HepG2 (cell line): ENCODE measurements around the gene GALNT8. TPM values are rescaled to one million over a fixed set of nuclear protein-coding genes. Genes with fewer than 3 reads are reported as not detected.

Experiments used
- ATAC-seq: fragments of 200-7000 bp; cut with Tn5 transposase; 3 replicates; pipeline ENCODE4 v1.9.1; 2020; ENCODE audit warnings: mild to moderate bottlenecking, moderate library complexity
- BruUV-seq: library from RNA; stranded (reverse); fragments of 400-500 nt; replicated peaks from 2 replicates; lab custom pipeline; 2021; lab: Mats Ljungman, UMichigan
- CTCF ChIA-PET: fragments of 300-600 bp; formaldehyde crosslinking; extraction: SDS; loops from one replicate; lab custom pipeline; 2021; ENCODE audit warnings: low total read pairs, inconsistent platforms, low intra/inter-chr PET ratio; lab: Yijun Ruan, JAX
- POLR2A ChIA-PET: fragments of 350-600 bp; sonication (Branson Sonifier 250); formaldehyde crosslinking; loops from one replicate; lab custom pipeline; 2020; ENCODE audit warnings: antibody characterized with exemption, inconsistent platforms; lab: Yijun Ruan, JAX
- DNase-seq: peaks from one replicate; pipeline ENCODE4 v3.0.0-alpha.2; 2015; ENCODE audit warnings: low spot score
- FAIRE-seq: peaks from 3 replicates; lab custom pipeline; 2011; peaks lifted over from hg19 to GRCh38; lab: Jason Lieb, UNC
- H2AFZ ChIP-seq: one replicate; pipeline ENCODE4 v1.6.1; 2011; ENCODE audit warnings: low read length, inconsistent platforms
- H3K27ac ChIP-seq: fragments of 300-600 bp; 3 replicates; pipeline ENCODE4 v1.8.0; 2011; ENCODE audit warnings: mixed run types, mild to moderate bottlenecking, mixed read lengths, low read length, inconsistent platforms; ENCODE audit not compliant: insufficient read depth; ENCODE audit errors: extremely low read length
- H3K27me3 ChIP-seq, 2 experiments: fragments of 200-600 bp in 1 of 2; 2 replicates in 1 of 2; 3 replicates in 1 of 2; pipeline versions ENCODE4 v1.6.0 to v1.8.0; 2011; ENCODE audit warnings: low read length in 2 of 2, mild to moderate bottlenecking in 2 of 2, moderate library complexity in 2 of 2, inconsistent platforms in 1 of 2; ENCODE audit not compliant: insufficient read depth in 2 of 2, control insufficient read depth in 1 of 2
- H3K36me3 ChIP-seq, 2 experiments: fragments of 200-600 bp in 1 of 2; replicated peaks in 1 of 2; 2 replicates in 1 of 2; 3 replicates in 1 of 2; pipeline versions ENCODE4 v1.5.1 to v1.8.0; 2011; ENCODE audit warnings: low read length in 2 of 2, inconsistent platforms in 1 of 2; ENCODE audit not compliant: insufficient read depth in 2 of 2, control insufficient read depth in 1 of 2
- H3K4me1 ChIP-seq: 2 replicates; pipeline ENCODE4 v1.5.1; 2012; ENCODE audit warnings: low read length, inconsistent platforms; ENCODE audit not compliant: insufficient read depth
- H3K4me2 ChIP-seq: 2 replicates; pipeline ENCODE4 v1.6.0; 2011; ENCODE audit warnings: low read depth, low read length, inconsistent platforms
- H3K4me3 ChIP-seq, 3 experiments: fragments of 200-600 bp in 1 of 3; sonication (generic), shearing (Covaris generic) in 1 of 3; replicated peaks in 1 of 3; 2 replicates each; pipeline ENCODE4 v1.5.1; 2011 to 2016; ENCODE audit warnings: low read length in 3 of 3, inconsistent platforms in 2 of 3, low read depth in 2 of 3, mild to moderate bottlenecking in 2 of 3, control low read depth in 1 of 3, mixed read lengths in 1 of 3; ENCODE audit not compliant: insufficient read depth in 1 of 3
- H3K79me2 ChIP-seq: one replicate; pipeline ENCODE4 v1.6.1; 2011; ENCODE audit warnings: low read length, inconsistent platforms; ENCODE audit not compliant: insufficient read depth
- H3K9ac ChIP-seq: 2 replicates; pipeline ENCODE4 v1.6.0; 2011; ENCODE audit warnings: mild to moderate bottlenecking, low read depth, low read length, inconsistent platforms; ENCODE audit not compliant: insufficient read depth
- H3K9me3 ChIP-seq: 2 replicates; pipeline ENCODE4 v1.5.1; 2012; ENCODE audit warnings: mild to moderate bottlenecking, low read length
- H4K20me1 ChIP-seq: 2 replicates; pipeline ENCODE4 v1.6.0; 2011; ENCODE audit warnings: inconsistent platforms, mild to moderate bottlenecking, low read length, moderate library complexity; ENCODE audit not compliant: insufficient read depth
- ADNP ChIP-seq: sonication (generic); formaldehyde crosslinking; IDR thresholded peaks from 2 replicates; pipeline ENCODE4 v1.4.0; 2020; ENCODE audit warnings: missing genetic modification reagents
- ATF7 ChIP-seq, 2 experiments: fragments of 450-650 bp in 1 of 2; sonication (generic) in 1 of 2; formaldehyde crosslinking in 1 of 2; IDR thresholded peaks; 2 replicates each; pipeline versions ENCODE4 v1.4.0 to v1.6.1; 2016 to 2020; ENCODE audit warnings: antibody characterized with exemption in 1 of 2, mild to moderate bottlenecking in 1 of 2, missing genetic modification reagents in 1 of 2
- BHLHE40 ChIP-seq: IDR thresholded peaks from 2 replicates; pipeline ENCODE4 v1.6.1; 2011; ENCODE audit warnings: low read length, improper control_type of control experiment
- BRCA1 ChIP-seq: sonication (generic); formaldehyde crosslinking; IDR thresholded peaks from 2 replicates; pipeline ENCODE4 v1.4.0; 2020; ENCODE audit warnings: missing genetic modification reagents
- CREB1 ChIP-seq, 2 experiments: fragments of 450-650 bp in 1 of 2; IDR thresholded peaks; 2 replicates each; pipeline ENCODE4 v1.6.1; 2016 to 2017; ENCODE audit warnings: control low read depth in 1 of 2, mild to moderate bottlenecking in 1 of 2, missing compliant biosample characterization in 1 of 2, missing genetic modification characterization in 1 of 2
- DDIT3 ChIP-seq: sonication (generic); formaldehyde crosslinking; IDR thresholded peaks from 2 replicates; pipeline ENCODE4 v1.4.0; 2020; ENCODE audit warnings: mild to moderate bottlenecking, missing genetic modification reagents
- MAFF ChIP-seq: IDR thresholded peaks from 2 replicates; pipeline ENCODE4 v1.6.1; 2011; ENCODE audit warnings: low read depth, low read length, improper control_type of control experiment
- MAFK ChIP-seq, 2 experiments: IDR thresholded peaks in 1 of 2; conservative IDR thresholded peaks in 1 of 2; 2 replicates each; pipeline ENCODE4 v1.6.1; 2011; ENCODE audit warnings: improper control_type of control experiment in 2 of 2, low read length in 2 of 2
- MBD4 ChIP-seq: IDR thresholded peaks from 2 replicates; pipeline ENCODE4 v1.6.1; 2012; ENCODE audit warnings: low read length, inconsistent platforms, borderline replicate concordance
- NCOA1 ChIP-seq: sonication (generic); formaldehyde crosslinking; IDR thresholded peaks from 2 replicates; pipeline ENCODE4 v1.9.0; 2021; ENCODE audit warnings: missing genetic modification reagents
- NFRKB ChIP-seq: fragments of 450-650 bp; IDR thresholded peaks from 2 replicates; pipeline ENCODE4 v1.6.1; 2017
- PATZ1 ChIP-seq: sonication (generic); formaldehyde crosslinking; IDR thresholded peaks from 2 replicates; pipeline ENCODE4 v1.4.0; 2020; ENCODE audit warnings: missing genetic modification reagents
- WGBS: methylation state at CpG from one replicate; pipeline ENCODE4 v1.1.6; 2017; ENCODE audit warnings: low lambda C conversion rate; 5-methylcytosine and 5-hydroxymethylcytosine counted together
- in situ Hi-C: cut with HindIII; loops from 2 replicates; pipeline ENCODE4 v1.10.0; 2017; ENCODE audit warnings: low pct_unique_long_range_greater_than_20kb; ENCODE audit not compliant: extremely low pct_ligation_motif_present
- intact Hi-C: fragments of 100-400 bp; cut with micrococcal nuclease; formaldehyde crosslinking; loops from one replicate; pipeline ENCODE4 v1.10.0; 2022; ENCODE audit not compliant: unreplicated experiment
- polyA plus RNA-seq, 8 experiments: library from polyadenylated mRNA; depleted of rRNA in 3 of 8; stranded (reverse) in 7 of 8; unstranded in 1 of 8; fragments of >200 nt; fragmentation: Illumina TruSeq in 4 of 8; extraction: Trizol in 4 of 8; gene quantifications; 2 replicates each; pipeline versions ENCODE4 v1.2.1 to v1.2.3, GENCODE V29; 2011 to 2016; ENCODE audit warnings: low read depth in 4 of 8, missing spikeins in 1 of 8, mixed read lengths in 1 of 8; ENCODE audit not compliant: insufficient read depth in 1 of 8
- total RNA-seq, 5 experiments: library from RNA; depleted of rRNA; stranded (reverse); fragments of >200 nt; fragmentation: Illumina TruSeq; extraction: Trizol; gene quantifications; 2 replicates each; pipeline ENCODE4 v1.2.3, GENCODE V29; 2016; ENCODE audit warnings: low read depth in 1 of 5

Gene GALNT8
- total and polyA plus RNA-seq, 2 of the 13 experiments (the other 11 are each of a cell fraction or from before 2014, with no cell fraction given) = 0.45 TPM; not detected in 1

- Histone ChIP-seq H3K27me3 (peaks cover 0 to 26% of the 10 kb centered on the region in 2 experiments; a peak in 2 of 5 replicates), H3K36me3 (no peaks in the 10 kb centered on the region), H4K20me1 (no peaks in the 10 kb centered on the region), H3K4me2 (no peak overlapping the region), H3K79me2 (no peaks in the 10 kb centered on the region), H3K9me3 (no peaks in the 10 kb centered on the region), H2AFZ (no peak overlapping the region), H3K27ac (no peak overlapping the region), H3K4me3 (no peak overlapping the region), H3K4me1 (no peaks in the 10 kb centered on the region), H3K9ac (no peak overlapping the region)
- DNase-seq = no peak
- ChIA-PET CTCF (no interaction called here), POLR2A (no interaction called here)
- TF ChIP-seq BRCA1 (CRISPR knock-in tag) = no peak
- peak; percentile 92 for TF ChIP-seq CREB1 (IDR thresholded peaks at IDR 0.05)
- no peak for TF ChIP-seq CREB1 (CRISPR knock-in tag; IDR thresholded peaks at IDR 0.05)
- TF ChIP-seq MBD4 = no peak
- TF ChIP-seq NCOA1 (CRISPR knock-in tag) = no peak
- peak; percentile 99 for TF ChIP-seq ATF7 (IDR thresholded peaks at IDR 0.05)
- no peak for TF ChIP-seq ATF7 (CRISPR knock-in tag; IDR thresholded peaks at IDR 0.05)
- TF ChIP-seq MAFF = peak; percentile 52
- peak; percentile 48 to 52; a peak in 3 of 4 replicates for TF ChIP-seq MAFK (conservative IDR thresholded peaks at IDR 0.05 in 1 of 2, IDR thresholded peaks at IDR 0.05 in 1 of 2; ENCODE audit: low read length in 2 of 2)
- intact Hi-C loops (no loop called here), in situ Hi-C loops (no loop called here)
- no TSS peak for BruUV-seq
- ATAC-seq = no peak
- FAIRE-seq = no peak
- WGBS = 0% methylated on average over 3 of the region's 3 CpGs
Observed at GRCh38 chr12:4725057-4725456, 4.9 kb downstream of the GALNT8 start.

- Histone ChIP-seq H3K4me1 (no peaks in the 10 kb centered on the region), H4K20me1 (no peaks in the 10 kb centered on the region), H3K27ac (no peak overlapping the region), H3K4me2 (no peak overlapping the region), H3K36me3 (no peaks in the 10 kb centered on the region), H3K27me3 (0 out of 5 replicates have a peak, but pooled peaks cover 0 to 3% of the 10 kb centered on the region in 2 experiments), H3K4me3 (no peak overlapping the region), H3K9ac (no peak overlapping the region), H2AFZ (no peak overlapping the region), H3K9me3 (no peaks in the 10 kb centered on the region), H3K79me2 (no peaks in the 10 kb centered on the region)
- POLR2A ChIA-PET = no interaction called here
- intact Hi-C loops = no loop called here
- CTCF ChIA-PET = no interaction called here
- FAIRE-seq = no peak
- DNase-seq = no peak
- no peak for TF ChIP-seq DDIT3 (CRISPR knock-in tag)
- no peak for TF ChIP-seq NFRKB
- TF ChIP-seq PATZ1 (CRISPR knock-in tag) = no peak
- no peak for TF ChIP-seq BHLHE40
- TF ChIP-seq ADNP (CRISPR knock-in tag) = no peak
- in situ Hi-C loops = no loop called here
- no peak for ATAC-seq
- WGBS = 31% methylated on average over 4 of the region's 4 CpGs
- BruUV-seq = no TSS peak
Observed at GRCh38 chr12:4734625-4735340, 14.6 kb downstream of the GALNT8 start.
